GM12873 (cell line): ENCODE data around the gene METTL1.

Experiments used
- CTCF ChIP-seq: IDR thresholded peaks from 2 replicates; pipeline ENCODE4 v1.5.1; 2012; ENCODE audit warnings: low read depth, mild to moderate bottlenecking, moderate library complexity, low read length, control low read depth; ENCODE audit not compliant: insufficient read depth; ENCODE audit errors: missing control alignments

METTL1 gene

DNA sequence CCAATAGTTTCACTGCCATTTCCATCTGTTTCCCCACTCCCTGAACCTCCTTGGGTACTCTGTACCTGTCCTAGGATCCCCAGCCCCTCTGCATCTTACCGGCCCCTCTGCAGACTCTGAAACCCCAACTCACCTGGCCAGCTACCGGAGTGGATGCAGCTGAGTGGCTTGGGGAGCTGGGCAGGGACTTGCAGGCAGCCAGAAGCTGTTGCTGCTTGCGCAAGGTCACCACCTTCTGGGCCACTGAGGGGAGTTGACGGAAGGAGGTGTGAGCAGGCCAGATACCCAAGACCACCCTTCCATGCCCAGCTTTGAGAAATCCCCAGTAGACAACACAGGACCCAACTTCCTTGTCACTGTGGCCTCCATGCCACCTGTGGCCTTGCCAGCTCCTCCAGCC, 39.6 kb downstream of the METTL1 start:
- no peak for TF ChIP-seq CTCF

DNA sequence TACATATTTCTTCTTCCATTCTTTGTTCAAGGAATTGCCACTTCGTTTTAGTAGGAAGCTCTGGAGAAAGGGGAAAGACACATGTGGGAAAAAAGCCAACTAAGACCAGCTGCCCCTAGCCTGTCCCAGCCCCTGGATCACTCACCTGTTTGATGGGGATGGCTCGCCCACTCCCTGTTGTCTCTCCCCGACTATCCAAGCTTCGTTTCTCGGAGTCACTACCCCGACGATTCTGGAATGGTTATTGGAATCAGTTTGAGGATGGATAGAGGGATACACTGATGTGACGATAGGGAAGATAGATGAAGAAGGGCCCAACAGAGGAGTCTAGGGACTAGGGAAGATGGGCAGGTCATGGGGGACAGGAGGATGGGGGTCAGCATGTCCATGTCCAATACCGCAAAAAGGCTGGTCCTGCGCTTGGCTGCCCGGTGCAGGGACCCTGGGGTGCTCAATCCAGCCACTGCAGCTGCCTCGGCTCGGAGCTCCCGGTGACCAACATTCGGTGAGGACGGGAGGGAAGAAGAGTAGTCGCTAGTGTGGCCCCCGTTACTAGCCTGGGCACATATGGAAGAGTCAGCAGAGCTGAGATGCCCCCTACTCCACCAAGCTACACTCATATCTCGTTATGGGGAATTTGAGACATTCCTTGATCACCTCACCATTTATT, 40.4 kb downstream of the METTL1 start:
- TF ChIP-seq CTCF, result no peak

DNA sequence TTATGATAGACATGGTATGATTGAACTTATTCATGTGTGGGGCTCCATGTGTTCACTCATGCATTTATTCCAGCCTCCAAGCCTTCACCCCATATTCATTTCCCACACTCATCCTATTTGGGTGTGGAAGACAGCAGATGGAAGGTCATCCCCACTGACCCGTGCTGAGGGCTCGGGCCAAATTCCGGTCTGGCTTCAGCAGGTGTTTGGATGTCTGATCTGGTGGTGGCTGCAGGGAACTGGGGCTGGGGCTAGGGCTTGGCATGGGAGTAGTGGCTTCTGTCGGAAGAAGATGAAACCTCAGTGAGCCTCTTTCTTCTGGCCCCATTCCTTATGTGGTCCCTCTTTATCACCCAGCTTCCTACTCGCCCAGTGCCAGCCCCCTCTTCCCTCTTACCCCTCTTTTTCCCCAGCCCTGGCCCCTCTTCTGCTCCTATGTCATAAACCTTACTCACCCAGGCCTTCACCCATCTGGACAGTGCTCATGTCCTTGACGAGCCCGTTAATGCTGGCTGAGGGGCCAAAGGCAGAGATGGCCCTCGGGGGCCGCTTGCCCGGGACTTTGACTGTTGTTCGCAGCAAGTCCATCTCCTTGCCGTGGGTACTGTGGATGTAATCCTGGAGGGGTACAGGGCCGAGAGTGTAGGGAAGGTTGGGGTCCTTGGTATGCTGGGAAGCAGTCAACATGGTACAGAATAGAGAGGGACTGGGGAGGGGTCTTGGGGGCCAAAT, 41.4 kb downstream of the METTL1 start:
- no peak for TF ChIP-seq CTCF

- TF ChIP-seq CTCF, result no peak
Measured at GRCh38 chr12:57729321-57729844, 42.5 kb downstream of the METTL1 start.

- TF ChIP-seq CTCF, result no peak
Measured at GRCh38 chr12:57727758-57728395, 44.0 kb downstream of the METTL1 start.

DNA sequence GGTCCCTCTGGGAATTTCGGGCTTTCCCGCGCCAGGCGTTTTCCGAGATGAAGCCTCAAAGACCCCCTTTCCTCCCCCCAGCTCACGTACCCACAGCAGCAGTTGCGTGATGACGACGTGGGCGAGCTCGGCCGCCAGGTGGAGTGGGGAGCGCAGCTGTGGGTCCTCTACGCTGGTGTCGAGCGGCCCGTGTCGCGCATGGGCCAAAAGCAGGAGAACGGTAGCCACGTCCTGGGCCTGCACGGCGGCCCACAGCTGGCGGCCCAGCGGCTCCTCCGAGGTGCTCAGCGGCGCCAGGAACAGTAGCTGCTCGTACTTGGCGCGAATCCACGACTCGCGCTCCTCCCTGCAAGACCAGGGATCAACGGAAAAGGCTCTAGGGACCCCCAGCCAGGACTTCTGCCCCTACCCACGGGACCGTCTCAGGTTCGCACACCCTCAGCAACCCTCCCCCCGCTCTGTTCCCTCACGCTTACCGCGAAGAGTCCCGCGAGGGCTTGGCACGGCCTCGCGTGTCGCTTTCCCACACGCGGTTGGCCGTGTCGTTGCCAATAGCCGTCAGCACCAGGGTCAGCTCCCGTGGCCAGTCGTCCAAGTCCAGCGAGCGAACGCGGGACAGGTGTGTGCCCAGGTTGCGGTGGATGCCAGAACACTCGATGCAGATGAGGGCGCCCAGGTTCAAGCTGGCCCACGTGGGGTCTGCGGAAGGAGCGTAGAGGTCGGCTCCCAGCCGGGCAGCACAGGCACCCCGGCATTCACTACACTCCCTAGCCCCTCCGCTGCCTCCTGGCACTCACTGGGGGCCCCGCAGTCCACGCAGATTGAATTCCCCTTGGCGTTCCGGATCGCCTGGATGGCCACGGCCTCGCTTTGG, 44.8 kb downstream of the METTL1 start:
- no peak for TF ChIP-seq CTCF
